Lower leg skin (tissue), 4 donors: ENCODE results near the gene CDC14A. TPM values are rescaled to one million over a fixed set of nuclear protein-coding genes. Genes with fewer than 3 reads are reported as not detected.
"Not testable (repeated sequence)": the region's sequence is repeated elsewhere in the genome, so short reads cannot be mapped to it uniquely, and the experiment has no call there.

ENCODE experiments used
- DNase-seq, 2 donors: peaks; one replicate each; pipeline ENCODE4 v3.0.0-alpha.2; 2019; ENCODE audit warnings: low spot score in 2 of 2
- H3K4me3 ChIP-seq: fragments of 200-600 bp; sonication (generic); 2 replicates; pipeline ENCODE4 v1.5.1; 2017; ENCODE audit warnings: mild to moderate bottlenecking, low read depth; ENCODE audit not compliant: poor library complexity, severe bottlenecking
- CTCF ChIP-seq, 3 donors: fragments of 450-650 bp; IDR thresholded peaks; one replicate each; pipeline ENCODE4 v1.5.1; 2016; ENCODE audit warnings: antibody characterized with exemption in 3 of 3, mild to moderate bottlenecking in 3 of 3, moderate library complexity in 2 of 3
- POLR2A ChIP-seq, 2 donors: fragments of 450-650 bp; IDR thresholded peaks; one replicate each; pipeline ENCODE4 v1.6.1; 2016 to 2017; ENCODE audit warnings: antibody characterized with exemption in 2 of 2, mild to moderate bottlenecking in 1 of 2, moderate library complexity in 1 of 2
- WGBS, 2 donors: methylation state at CpG; one replicate each; pipeline ENCODE4 v1.1.5; 2018; 5-methylcytosine and 5-hydroxymethylcytosine counted together
- intact Hi-C: fragments of 100-400 bp; cut with DNase I; formaldehyde crosslinking; loops from one replicate; pipeline ENCODE4 v1.15.0; 2023; ENCODE audit warnings: low total_unique reads
- total RNA-seq, 4 donors: library from RNA; depleted of rRNA; stranded (reverse); fragments of >200 nt; gene quantifications; one replicate each; pipeline ENCODE4 v1.1.0, GENCODE V29; 2016

CDC14A gene
- total RNA-seq, 4 donors from 2014 or later = 13.5 to 15.4 (median 14.4) TPM

GRCh38 chr1:100366209-100366525 lies 13.9 kb downstream of the CDC14A start:
- TF ChIP-seq POLR2A (IDR thresholded peaks at IDR 0.05) (no peak), CTCF (IDR thresholded peaks at IDR 0.05) (no peak)
- no peak for DNase-seq
- H3K4me3 ChIP-seq = no peak overlapping the region
- 59 to 82% methylated on average over 1 of the region's 1 CpG for WGBS, 2 donors
- intact Hi-C loops = no loop called here

GRCh38 chr1:100369339-100369738 lies 17.0 kb downstream of the CDC14A start:
- intact Hi-C loops, H3K4me3 ChIP-seq, DNase-seq: not testable (repeated sequence)
- 98 to 99% methylated on average over 4 of the region's 4 CpGs for WGBS, 2 donors

- WGBS, 2 donors = 91 to 93% methylated on average over 5 of the region's 5 CpGs
- intact Hi-C loops, H3K4me3 ChIP-seq, DNase-seq: not testable (repeated sequence)
These were observed 21.6 kb downstream of the CDC14A start for GRCh38 chr1:100373953-100374352.

GRCh38 chr1:100376890-100377289 lies 24.6 kb downstream of the CDC14A start:
- DNase-seq, intact Hi-C loops, H3K4me3 ChIP-seq: not testable (repeated sequence)
- 92 to 96% methylated on average over 6 of the region's 6 CpGs for WGBS, 2 donors

- no peak for TF ChIP-seq CTCF (IDR thresholded peaks at IDR 0.05)
- no peak for TF ChIP-seq POLR2A (IDR thresholded peaks at IDR 0.05)
These were observed 25.5 kb downstream of the CDC14A start for GRCh38 chr1:100377590-100378361.

GRCh38 chr1:100378956-100379355 lies 26.6 kb downstream of the CDC14A start:
- DNase-seq = no peak
- TF ChIP-seq CTCF (IDR thresholded peaks at IDR 0.05) (no peak), POLR2A (IDR thresholded peaks at IDR 0.05) (no peak)
- H3K4me3 ChIP-seq = no peak overlapping the region
- intact Hi-C loops = no loop called here
- 80 to 81% methylated on average over 2 of the region's 2 CpGs for WGBS, 2 donors

More at GRCh38 chr1:100377590-100378361, 25.5 kb downstream of the CDC14A start:
- H3K4me3 ChIP-seq = no peak overlapping the region
- no peak for DNase-seq
- intact Hi-C loops = no loop called here

GRCh38 chr1:100380635-100381034 lies 28.3 kb downstream of the CDC14A start:
- H3K4me3 ChIP-seq = no peak overlapping the region
- no peak for TF ChIP-seq POLR2A (IDR thresholded peaks at IDR 0.05)
- TF ChIP-seq CTCF (IDR thresholded peaks at IDR 0.05) = no peak
- WGBS, 2 donors = 56 to 63% methylated on average over 1 of the region's 1 CpG
- intact Hi-C loops = no loop called here
- no peak for DNase-seq
